Measurements from ENCODE around the gene CTSD. TPM values are rescaled to one million over a fixed set of nuclear protein-coding genes. Genes with fewer than 3 reads are reported as not detected.

Gene CTSD
- total and polyA plus RNA-seq, 12 donors, result 191 to 4,168 (median 1,999) TPM

DNA sequence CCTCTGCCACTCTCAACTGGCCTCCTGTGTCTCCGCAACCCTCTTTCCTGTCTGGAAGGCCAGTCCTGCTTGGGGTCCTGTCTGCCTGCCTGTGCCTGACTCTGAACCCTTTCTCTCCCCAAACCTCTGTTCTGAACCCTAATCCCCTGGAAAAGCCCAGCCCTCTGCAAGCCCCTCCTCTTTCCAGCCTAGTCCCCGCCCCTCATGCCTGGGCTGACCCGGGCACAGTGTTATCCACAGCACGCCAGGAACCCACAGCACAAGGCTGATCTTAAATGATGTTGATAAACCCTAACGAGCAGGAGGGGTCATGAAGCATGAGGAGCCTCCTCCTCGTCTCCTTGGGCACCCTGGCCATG lies 13.3 kb downstream of the CTSD start, which contains the start of gene IFITM10:
TSS of gene IFITM10 (minus strand) at position 115 of the 359 bp plus-strand sequence. CDS start 153 bp downstream, outside the sequence.
- TF ChIP-seq CTCF (IDR thresholded peaks at IDR 0.05) (no peak), POLR2A (IDR thresholded peaks at IDR 0.05) (peak in 1 of 2 donors; percentile 45)
- 14 to 23% (median 18%) methylated on average over 5 to 6 of the region's 6 CpGs for WGBS, 4 donors
- H3K27me3 ChIP-seq, result no peaks in the 10 kb centered on the region
- no peaks in the 10 kb centered on the region for H3K9me3 ChIP-seq (replicated peaks in 1 of 3)
- intact Hi-C loops (cut with DNase I), result loop anchor here in 1 of 2 donors (5.0 kb wide), 1 partner anchor 82 kb away; the partner anchor contains the start of gene SYT8
- H3K4me1 ChIP-seq (replicated peaks in 1 of 2), result peaks cover 56 to 77% of the 10 kb centered on the region in 2 donors
- peaks cover 0 to 32% of the 10 kb centered on the region in 2 donors for H3K36me3 ChIP-seq (replicated peaks in 1 of 2)
- H3K27ac ChIP-seq, result peak within 1 kb of the TSS; percentile 54 to 93 (median 78)
- peak within 1 kb of the TSS in 3 of 4 donors; percentile 13 to 73 (median 25) for H3K4me3 ChIP-seq
- DNase-seq, result peak; percentile 59 to 91 (median 83)

- peaks cover 0 to 24% of the 10 kb centered on the region in 2 donors for H3K36me3 ChIP-seq (replicated peaks in 1 of 2)
- intact Hi-C loops (cut with DNase I), result loop anchor here in 1 of 2 donors (5.0 kb wide), 1 partner anchor 83 kb away; the partner anchor contains the start of gene SYT8
- no peaks in the 10 kb centered on the region for H3K27me3 ChIP-seq
- no peaks in the 10 kb centered on the region for H3K9me3 ChIP-seq (replicated peaks in 1 of 3)
- peaks cover 64 to 78% of the 10 kb centered on the region in 2 donors for H3K4me1 ChIP-seq (replicated peaks in 1 of 2)
- H3K4me3 ChIP-seq, result peak overlapping the region in 3 of 4 donors; percentile 13 to 73 (median 25)
- WGBS, 4 donors, result 17 to 23% (median 18%) methylated on average over 15 to 25 of the region's 25 CpGs
- peak overlapping the region; percentile 39 to 93 (median 78) for H3K27ac ChIP-seq
- peak in 1 of 2 donors; percentile 68 for TF ChIP-seq POLR2A (IDR thresholded peaks at IDR 0.05)
- TF ChIP-seq CTCF (IDR thresholded peaks at IDR 0.05), result peak in 1 of 6 experiments; percentile 9
- DNase-seq, result peak; percentile 39 to 83 (median 76)
Measured at GRCh38 chr11:1749395-1750351, 14.1 kb downstream of the CTSD start.

DNA sequence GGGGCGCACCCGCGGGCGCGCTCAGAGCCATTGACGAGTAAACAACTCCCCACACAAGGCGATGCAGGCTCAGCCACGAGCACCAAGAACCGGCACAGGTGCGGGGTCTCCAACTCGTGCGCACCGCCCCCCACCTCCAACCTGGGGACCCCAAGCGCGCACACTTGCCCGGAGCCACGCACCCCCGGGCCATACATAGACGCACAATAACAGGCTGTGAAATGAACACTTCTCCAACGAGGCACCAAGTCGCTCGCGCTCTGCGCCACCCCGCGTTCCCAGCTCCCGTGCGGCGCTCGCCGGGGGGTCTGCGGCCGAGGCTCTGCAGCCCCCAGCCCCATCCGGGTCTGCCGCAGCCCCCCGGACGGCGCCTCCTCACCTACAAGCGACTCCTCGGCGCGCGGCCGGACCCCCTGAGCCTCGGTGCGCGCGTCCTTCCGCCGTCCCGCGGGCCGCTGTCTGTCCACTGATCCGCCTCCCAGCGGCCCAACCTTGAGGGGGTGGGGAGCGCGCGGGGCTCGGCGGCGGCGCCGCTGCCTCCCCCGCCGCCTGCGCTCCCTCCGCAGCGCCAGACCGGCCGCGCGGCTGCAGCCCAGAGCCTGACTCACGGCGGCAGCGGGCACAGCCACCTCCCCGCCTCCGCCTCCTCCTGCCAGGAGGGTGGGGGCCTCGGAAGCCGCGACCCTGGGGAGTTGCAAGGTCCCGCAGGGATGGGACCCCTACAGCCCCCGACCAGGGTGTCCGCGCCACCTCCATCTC lies 14.9 kb downstream of the CTSD start:
- WGBS, 4 donors, result 1 to 7% (median 1%) methylated on average over 6 to 84 of the region's 84 CpGs; no CpG with 5 or more reads in 1 of the 4 donors
- TF ChIP-seq POLR2A (IDR thresholded peaks at IDR 0.05), result peak; percentile 74 to 89
- no peak for TF ChIP-seq CTCF (IDR thresholded peaks at IDR 0.05)
- Histone ChIP-seq H3K4me3 (peak overlapping the region in 3 of 4 donors; percentile 25 to 73 (median 43)), H3K27me3 (no peaks in the 10 kb centered on the region), H3K4me1 (replicated peaks in 1 of 2) (peaks cover 65 to 84% of the 10 kb centered on the region in 2 donors), H3K36me3 (replicated peaks in 1 of 2) (peaks cover 0 to 19% of the 10 kb centered on the region in 2 donors), H3K27ac (peak overlapping the region; percentile 52 to 93 (median 78)), H3K9me3 (replicated peaks in 1 of 3) (no peaks in the 10 kb centered on the region)
- intact Hi-C loops (cut with DNase I), result no loop called here
- DNase-seq, result peak; percentile 66 to 77 (median 73)

All from adrenal gland (tissue), 12 donors.